Central memory CD8-positive, alpha-beta T cell (primary cell): ENCODE data around the gene ST6GALNAC6.

Experiments used
- ATAC-seq: fragments of 150-1000 bp; cut with Tn5 transposase; replicated peaks from 2 replicates; pipeline ENCODE4 v1.10.0; 2022; ENCODE audit warnings: mild to moderate bottlenecking, moderate FRiP score, moderate number of reproducible peaks; ENCODE audit not compliant: poor library complexity, severe bottlenecking; ENCODE audit errors: extremely low read depth
- DNase-seq, 2 donors: peaks; one replicate each; pipeline ENCODE4 v3.0.0; 2021; ENCODE audit warnings: low spot score in 2 of 2
- H3K27ac Mint-ChIP-seq: one replicate; pipeline ENCODE4 v1.8.0; 2022; ENCODE audit warnings: low read depth, mild to moderate bottlenecking, moderate library complexity, mixed read lengths
- H3K27me3 Mint-ChIP-seq: one replicate; pipeline ENCODE4 v1.8.0; 2022; ENCODE audit warnings: mixed read lengths
- H3K36me3 Mint-ChIP-seq: one replicate; pipeline ENCODE4 v1.8.0; 2022; ENCODE audit warnings: mild to moderate bottlenecking, moderate library complexity, mixed read lengths; ENCODE audit not compliant: insufficient read depth
- H3K4me1 Mint-ChIP-seq: one replicate; pipeline ENCODE4 v1.8.0; 2022; ENCODE audit warnings: mixed read lengths
- H3K4me3 Mint-ChIP-seq: one replicate; pipeline ENCODE4 v1.8.0; 2022; ENCODE audit warnings: mild to moderate bottlenecking, moderate library complexity, mixed read lengths
- H3K9me3 Mint-ChIP-seq: one replicate; pipeline ENCODE4 v1.8.0; 2022; ENCODE audit warnings: mixed read lengths

ST6GALNAC6 gene

DNA sequence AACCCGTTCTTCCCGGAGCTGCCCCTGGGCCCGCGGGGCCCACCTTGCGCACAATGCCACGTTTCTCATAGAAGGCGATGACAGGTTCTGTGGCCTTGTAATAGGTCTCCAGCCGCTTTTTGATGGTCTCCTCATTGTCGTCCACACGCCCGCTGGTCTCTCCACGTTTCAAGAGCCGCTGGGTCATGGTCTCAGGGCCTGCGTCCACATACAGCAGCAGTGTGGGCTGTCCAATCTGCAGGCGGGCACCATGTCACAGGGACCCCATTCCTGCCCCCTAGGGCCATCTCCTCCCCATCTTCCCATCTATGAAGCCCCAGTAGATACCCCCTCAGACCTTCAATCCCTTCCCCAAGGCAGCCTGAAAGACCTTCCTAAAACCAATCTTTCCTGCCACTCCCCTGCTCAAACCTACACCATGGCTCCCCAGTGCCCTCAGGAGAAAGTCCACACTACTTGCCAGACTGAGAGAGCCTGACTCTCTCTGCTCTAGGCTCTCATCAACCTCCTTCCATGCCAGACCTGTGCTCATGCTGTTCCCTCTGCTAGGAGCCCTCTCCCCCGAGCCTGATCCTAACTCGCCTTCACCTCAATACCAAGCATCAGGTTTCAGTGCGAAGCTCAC lies 31.0 kb downstream of the ST6GALNAC6 start:
- Mint-ChIP-seq H3K4me3 (no peak overlapping the region), H3K27me3 (no peaks in the 10 kb centered on the region), H3K4me1 (peaks cover 12% of the 10 kb centered on the region), H3K36me3 (peaks cover 4% of the 10 kb centered on the region), H3K9me3 (no peaks in the 10 kb centered on the region), H3K27ac (peak overlapping the region; percentile 45)
- DNase-seq (no peak), ATAC-seq (no peak)

DNA sequence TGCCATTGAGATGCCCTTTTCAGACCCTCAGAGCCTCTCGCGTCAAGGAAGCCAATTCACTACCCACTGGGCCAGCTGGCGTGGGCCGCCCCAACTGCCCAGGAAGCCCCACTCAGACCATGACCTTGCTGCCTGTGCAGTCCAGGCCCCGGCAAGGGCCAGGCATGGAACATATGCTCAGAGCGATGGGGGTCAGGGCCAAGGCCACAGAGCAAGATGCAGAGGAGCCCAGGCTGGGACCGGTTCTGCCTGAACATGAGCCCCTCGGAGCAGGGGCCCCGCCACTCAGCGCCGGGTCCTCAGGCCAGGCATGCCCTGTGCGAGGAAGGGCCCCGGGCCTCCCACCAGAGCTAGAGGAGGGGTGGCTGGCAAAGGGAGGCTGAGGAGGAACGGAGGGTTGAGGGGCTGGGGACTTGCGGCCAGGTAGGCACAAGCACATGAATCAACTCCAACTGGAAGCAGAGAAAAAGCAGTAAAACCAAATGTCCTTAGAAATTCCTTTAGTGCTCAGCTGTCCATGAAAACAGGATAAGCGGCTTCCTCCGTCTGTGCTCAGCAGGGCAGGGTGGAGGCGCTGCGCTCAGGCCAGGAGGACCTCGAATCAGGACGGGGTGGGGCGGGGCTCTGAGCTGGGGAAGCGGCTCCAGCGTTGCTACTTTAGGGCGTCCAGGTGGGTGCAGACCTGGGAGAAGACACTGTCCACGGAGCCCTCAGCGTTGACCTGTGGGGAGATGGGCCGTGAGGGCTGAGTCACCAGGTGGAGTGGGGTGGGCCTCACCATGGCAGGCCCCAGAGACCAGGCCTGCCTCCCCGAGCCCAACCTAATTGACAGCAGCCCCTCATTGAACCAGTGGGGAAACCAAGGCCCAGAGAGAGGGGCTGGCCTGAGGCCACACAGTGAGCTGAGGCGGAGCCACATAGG lies 31.8 kb downstream of the ST6GALNAC6 start:
- peaks cover 16% of the 10 kb centered on the region for H3K4me1 Mint-ChIP-seq
- DNase-seq (no peak), ATAC-seq (no peak)
- H3K9me3 Mint-ChIP-seq, result no peaks in the 10 kb centered on the region
- no peaks in the 10 kb centered on the region for H3K27me3 Mint-ChIP-seq
- H3K36me3 Mint-ChIP-seq, result peaks cover 4% of the 10 kb centered on the region
- H3K4me3 Mint-ChIP-seq, result no peak overlapping the region
- no peak overlapping the region for H3K27ac Mint-ChIP-seq

DNA sequence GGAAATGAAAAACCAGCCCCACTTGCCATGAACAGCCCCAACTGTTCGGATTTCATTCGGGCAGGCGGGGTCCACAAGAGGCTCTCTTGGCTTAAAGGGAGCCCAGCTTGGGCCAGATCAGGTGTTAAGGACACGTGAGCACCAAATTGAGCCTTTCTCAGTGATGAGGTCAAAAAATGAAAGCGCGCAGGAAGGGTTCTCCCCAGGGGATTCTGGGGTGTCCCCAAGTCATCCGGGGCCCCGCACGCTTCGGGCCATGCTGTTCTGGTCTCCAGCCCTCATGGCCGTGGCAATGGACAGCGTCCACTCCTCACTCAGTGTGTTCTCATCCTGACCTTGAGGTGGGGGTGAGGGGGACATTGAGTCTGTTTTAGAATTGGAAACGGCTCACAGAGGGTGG lies 32.9 kb downstream of the ST6GALNAC6 start:
- H3K36me3 Mint-ChIP-seq, result peaks cover 4% of the 10 kb centered on the region
- H3K4me3 Mint-ChIP-seq, result no peak overlapping the region
- no peaks in the 10 kb centered on the region for H3K27me3 Mint-ChIP-seq
- no peaks in the 10 kb centered on the region for H3K9me3 Mint-ChIP-seq
- ATAC-seq (no peak), DNase-seq (no peak)
- no peak overlapping the region for H3K27ac Mint-ChIP-seq
- H3K4me1 Mint-ChIP-seq, result peaks cover 25% of the 10 kb centered on the region

DNA sequence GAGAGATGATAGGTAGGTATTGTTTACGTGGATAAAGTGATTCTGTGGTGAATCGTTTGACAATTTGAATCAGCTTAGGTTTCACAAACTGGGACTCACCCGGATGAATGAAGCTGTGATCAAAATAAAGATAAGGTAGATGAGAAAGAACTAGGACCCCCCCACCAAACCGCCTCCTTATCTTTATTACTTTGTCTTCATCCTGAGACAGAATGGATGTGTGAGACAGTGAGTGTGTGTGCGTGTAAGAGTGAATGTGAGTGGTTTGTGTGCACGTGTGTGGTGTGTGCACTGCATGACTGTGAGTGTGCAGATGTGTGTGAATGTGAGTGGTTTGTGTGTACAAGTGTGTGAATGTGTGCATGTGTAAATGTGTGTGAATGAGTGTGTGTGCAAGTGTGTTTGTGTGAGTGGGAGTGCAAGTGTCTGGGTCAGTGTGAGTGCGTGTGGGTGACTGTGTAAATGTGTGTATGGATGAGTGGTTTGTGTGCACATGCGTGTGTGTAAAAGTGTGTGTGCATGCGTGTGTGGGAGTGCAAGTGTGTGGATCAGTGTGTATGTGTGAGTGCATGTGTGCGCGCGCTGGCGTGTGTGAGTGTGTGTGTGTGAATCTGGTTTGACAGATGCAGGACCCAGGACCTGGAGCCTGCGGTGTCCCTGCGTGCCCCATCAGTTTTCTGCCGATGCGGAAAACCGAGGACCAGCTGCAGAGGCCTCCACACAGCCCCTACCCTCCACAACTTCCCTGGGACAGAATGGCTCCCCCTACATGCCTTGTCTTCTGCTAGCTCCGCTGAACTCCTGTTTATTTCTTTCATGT lies 33.5 kb downstream of the ST6GALNAC6 start:
- Mint-ChIP-seq H3K4me3 (no peak overlapping the region), H3K27me3 (no peaks in the 10 kb centered on the region), H3K9me3 (no peaks in the 10 kb centered on the region), H3K4me1 (peaks cover 29% of the 10 kb centered on the region), H3K36me3 (peaks cover 4% of the 10 kb centered on the region), H3K27ac (no peak overlapping the region)
- no peak for DNase-seq
- peak; percentile 29 for ATAC-seq

DNA sequence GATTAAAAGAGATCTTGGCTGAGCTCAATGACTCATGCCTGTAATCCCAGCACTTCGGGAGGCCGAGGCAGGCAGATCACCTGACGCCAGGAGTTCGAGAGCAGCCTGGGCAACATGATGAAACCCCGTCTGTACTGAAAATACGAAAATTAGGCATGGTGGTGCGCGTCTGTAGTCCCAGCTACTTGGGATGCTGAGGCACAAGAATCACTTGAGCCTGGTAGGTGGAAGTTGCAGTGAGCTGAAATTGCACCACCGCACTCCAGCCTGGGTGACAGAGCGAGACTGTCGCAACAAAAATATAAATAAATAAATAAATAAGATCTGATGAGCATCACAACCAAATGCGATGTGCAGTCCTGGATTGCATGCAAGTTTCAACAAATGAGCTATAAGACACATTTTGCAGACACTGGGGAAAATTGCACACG lies 36.2 kb downstream of the ST6GALNAC6 start:
- H3K27me3 Mint-ChIP-seq, result no peaks in the 10 kb centered on the region
- ATAC-seq, result no peak
- H3K4me3 Mint-ChIP-seq, result no peak overlapping the region
- peaks cover 33% of the 10 kb centered on the region for H3K4me1 Mint-ChIP-seq
- no peaks in the 10 kb centered on the region for H3K9me3 Mint-ChIP-seq
- peaks cover 2% of the 10 kb centered on the region for H3K36me3 Mint-ChIP-seq
- DNase-seq, result no peak
- peak overlapping the region; percentile 87 for H3K27ac Mint-ChIP-seq

DNA sequence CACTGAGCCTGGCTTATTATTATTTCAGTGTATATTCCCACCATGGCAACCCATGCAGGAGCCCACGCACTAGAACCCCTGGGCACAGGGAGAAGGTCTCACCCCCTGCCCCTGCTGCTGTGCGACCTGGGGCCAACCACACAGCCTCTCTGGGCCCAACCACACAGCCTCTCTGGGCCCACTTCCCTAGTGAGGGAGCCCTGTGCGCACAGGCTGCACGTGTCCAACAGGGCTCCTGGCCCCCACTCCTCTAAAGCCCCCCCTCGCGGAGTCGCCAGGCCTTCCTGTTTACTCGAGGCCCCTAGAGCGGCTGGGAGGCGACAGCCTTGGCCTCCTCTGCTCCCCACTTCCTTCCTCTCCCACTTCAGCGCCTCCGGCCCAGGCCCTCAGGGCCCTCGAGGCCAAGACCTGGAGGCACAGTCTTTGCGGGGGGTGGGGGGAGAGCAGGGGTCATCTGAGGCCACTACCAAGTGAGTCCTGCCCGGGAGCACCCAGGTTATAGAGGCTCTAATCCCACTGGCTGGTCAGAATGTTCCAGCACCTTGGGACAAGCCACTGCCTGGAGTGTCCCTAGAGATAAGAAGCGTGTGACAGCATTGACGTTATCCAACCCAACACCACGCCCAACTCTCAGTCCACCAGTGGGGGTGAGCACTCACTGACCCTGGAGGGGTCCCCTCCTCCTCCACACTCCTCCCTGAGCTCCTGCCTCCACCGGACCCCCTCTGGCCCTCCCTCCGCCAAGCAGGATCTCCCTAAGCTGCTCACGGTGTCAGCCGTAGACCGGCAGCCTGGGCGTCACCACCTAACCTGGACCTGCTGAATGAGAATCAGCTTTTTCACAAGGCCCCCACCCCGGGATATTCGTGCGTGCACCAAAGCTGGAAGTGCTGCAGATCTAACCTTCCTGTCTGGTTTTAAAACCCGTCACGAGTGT lies 37.1 kb downstream of the ST6GALNAC6 start:
- Mint-ChIP-seq H3K27me3 (no peaks in the 10 kb centered on the region), H3K36me3 (no peaks in the 10 kb centered on the region), H3K4me1 (peaks cover 33% of the 10 kb centered on the region), H3K27ac (peak overlapping the region; percentile 87), H3K4me3 (peak overlapping the region; percentile 42), H3K9me3 (no peaks in the 10 kb centered on the region)
- ATAC-seq, result peak; percentile 78
- peak; percentile 33 to 61 for DNase-seq

DNA sequence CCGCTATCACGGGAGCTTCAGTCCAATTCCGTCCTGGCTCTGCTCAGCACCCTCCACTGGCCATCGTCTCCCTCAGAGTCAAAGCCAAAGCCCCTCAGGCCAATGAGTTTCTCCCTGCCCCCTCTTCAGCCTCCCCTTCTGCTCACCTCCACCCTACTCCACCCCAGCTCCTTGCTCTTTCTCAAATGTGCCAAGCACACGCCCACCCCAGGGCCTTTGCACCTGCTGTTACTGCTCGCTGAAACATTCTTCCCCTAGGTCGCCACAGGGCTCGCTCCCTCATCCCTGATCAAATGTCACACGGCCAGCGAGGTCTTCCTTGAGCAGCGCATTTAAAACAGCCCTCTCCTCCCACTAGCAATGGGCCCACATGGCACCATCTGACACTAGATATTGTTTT lies 38.6 kb downstream of the ST6GALNAC6 start:
- Mint-ChIP-seq H3K9me3 (no peaks in the 10 kb centered on the region), H3K4me1 (peaks cover 36% of the 10 kb centered on the region), H3K36me3 (no peaks in the 10 kb centered on the region), H3K27me3 (no peaks in the 10 kb centered on the region), H3K27ac (peak overlapping the region; percentile 87), H3K4me3 (no peak overlapping the region)
- DNase-seq, result no peak
- no peak for ATAC-seq

DNA sequence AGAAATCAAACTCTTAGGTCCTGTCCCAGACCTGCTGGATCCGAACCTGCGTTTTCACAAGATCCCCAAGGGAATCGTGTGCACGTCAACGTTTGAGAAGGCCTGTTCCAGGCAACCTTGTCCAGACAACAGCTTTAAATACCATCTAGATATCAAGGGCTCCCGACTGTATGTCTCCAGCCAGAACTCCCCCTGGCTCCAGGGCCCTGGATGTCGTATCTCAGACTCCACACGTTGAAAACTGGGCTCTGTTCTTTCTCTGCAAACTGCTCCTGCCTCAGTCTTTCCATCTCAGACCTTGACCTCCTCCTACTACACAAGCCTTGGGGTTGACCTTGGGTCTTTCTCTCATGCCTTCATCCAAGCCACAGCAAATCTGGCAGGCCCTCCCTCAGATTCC lies 39.1 kb downstream of the ST6GALNAC6 start:
- no peak for ATAC-seq
- peaks cover 35% of the 10 kb centered on the region for H3K4me1 Mint-ChIP-seq
- no peaks in the 10 kb centered on the region for H3K27me3 Mint-ChIP-seq

DNA sequence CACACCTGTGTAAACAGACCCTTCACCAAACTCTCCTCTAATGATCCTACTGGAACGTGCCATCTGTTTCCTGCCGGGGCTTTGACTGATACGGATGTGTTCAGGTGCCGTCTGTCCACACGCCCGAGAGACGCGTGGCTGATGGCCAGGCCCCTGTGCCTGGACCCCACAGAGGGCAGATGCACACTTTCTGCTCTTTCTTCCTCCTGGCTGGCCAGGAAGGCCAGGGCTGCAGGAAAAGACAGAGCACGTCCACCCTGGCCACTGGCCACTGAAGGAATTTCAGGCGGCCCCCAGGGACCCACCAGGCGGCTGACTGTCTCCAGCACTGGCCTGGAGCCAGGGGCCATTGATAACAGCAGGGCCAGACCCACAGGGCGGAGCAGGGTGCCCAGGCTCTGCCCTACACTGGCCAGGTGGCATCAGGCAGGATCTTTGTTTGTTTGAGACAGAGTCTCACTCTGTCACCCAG lies 41.3 kb downstream of the ST6GALNAC6 start:
- Mint-ChIP-seq H3K4me1 (peaks cover 37% of the 10 kb centered on the region), H3K27ac (no peak overlapping the region), H3K27me3 (no peaks in the 10 kb centered on the region), H3K36me3 (peaks cover 4% of the 10 kb centered on the region), H3K4me3 (no peak overlapping the region), H3K9me3 (no peaks in the 10 kb centered on the region)
- no peak for DNase-seq
- ATAC-seq, result no peak

More for the DNA sequence above, 39.1 kb downstream of the ST6GALNAC6 start:
- no peaks in the 10 kb centered on the region for H3K9me3 Mint-ChIP-seq
- no peak overlapping the region for H3K27ac Mint-ChIP-seq
- H3K4me3 Mint-ChIP-seq, result no peak overlapping the region
- peaks cover 2% of the 10 kb centered on the region for H3K36me3 Mint-ChIP-seq
- no peak for DNase-seq

DNA sequence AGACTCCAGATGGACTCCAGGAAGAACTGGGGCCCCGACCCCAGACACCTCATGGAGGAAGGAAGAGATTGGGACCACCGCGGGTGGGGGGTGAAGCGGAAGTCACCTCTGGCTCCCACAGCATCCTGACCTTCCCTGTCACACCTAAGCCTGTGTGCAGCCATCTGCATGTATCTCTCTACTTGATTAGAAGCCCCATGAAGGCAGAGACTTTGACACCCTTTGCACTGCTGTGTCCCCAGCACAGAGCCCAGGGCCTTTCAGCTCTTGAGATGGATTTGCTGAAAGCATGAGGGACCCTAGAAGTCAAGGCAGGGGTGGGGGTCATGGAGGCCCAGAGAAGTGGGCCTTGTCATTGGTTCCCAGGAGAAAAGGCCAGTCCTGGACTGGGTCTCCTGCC lies 42.1 kb downstream of the ST6GALNAC6 start:
- Mint-ChIP-seq H3K4me3 (no peak overlapping the region), H3K9me3 (no peaks in the 10 kb centered on the region), H3K4me1 (peaks cover 29% of the 10 kb centered on the region), H3K27me3 (no peaks in the 10 kb centered on the region), H3K36me3 (peaks cover 4% of the 10 kb centered on the region), H3K27ac (no peak overlapping the region)
- DNase-seq, result no peak
- ATAC-seq, result no peak

DNA sequence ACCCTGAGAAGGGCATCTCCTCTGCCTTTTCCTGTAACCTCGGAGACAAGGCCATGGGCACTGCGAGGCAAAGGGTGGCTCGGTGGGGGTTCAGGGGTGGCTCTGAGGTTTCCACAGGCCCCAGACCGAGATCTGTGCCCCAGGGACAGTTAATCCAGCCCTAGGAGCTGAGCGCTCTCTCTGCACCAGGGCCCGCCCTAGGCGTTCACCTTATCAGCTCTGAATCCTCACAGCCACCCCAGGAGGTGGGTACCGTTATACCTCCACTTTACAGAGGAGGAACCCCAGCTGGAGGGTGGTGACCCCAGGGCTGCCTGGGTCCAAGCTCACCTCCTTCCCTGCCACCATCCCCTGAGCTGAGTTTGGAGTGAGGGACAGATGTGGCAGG lies 42.7 kb downstream of the ST6GALNAC6 start:
- H3K4me3 Mint-ChIP-seq, result no peak overlapping the region
- H3K36me3 Mint-ChIP-seq, result peaks cover 4% of the 10 kb centered on the region
- peaks cover 29% of the 10 kb centered on the region for H3K4me1 Mint-ChIP-seq
- DNase-seq (no peak), ATAC-seq (no peak)
- H3K27me3 Mint-ChIP-seq, result no peaks in the 10 kb centered on the region
- H3K9me3 Mint-ChIP-seq, result no peaks in the 10 kb centered on the region
- peak overlapping the region; percentile 95 for H3K27ac Mint-ChIP-seq
